Measurements from ENCODE around the gene GPR3. TPM values are rescaled to one million over a fixed set of nuclear protein-coding genes. Genes with fewer than 3 reads are reported as not detected.
"Not testable (repeated sequence)": the region's sequence is repeated elsewhere in the genome, so short reads cannot be mapped to it uniquely, and the experiment has no call there.

Gene GPR3
- total RNA-seq, 1 donor from 2014 or later = 2.0 TPM

DNA sequence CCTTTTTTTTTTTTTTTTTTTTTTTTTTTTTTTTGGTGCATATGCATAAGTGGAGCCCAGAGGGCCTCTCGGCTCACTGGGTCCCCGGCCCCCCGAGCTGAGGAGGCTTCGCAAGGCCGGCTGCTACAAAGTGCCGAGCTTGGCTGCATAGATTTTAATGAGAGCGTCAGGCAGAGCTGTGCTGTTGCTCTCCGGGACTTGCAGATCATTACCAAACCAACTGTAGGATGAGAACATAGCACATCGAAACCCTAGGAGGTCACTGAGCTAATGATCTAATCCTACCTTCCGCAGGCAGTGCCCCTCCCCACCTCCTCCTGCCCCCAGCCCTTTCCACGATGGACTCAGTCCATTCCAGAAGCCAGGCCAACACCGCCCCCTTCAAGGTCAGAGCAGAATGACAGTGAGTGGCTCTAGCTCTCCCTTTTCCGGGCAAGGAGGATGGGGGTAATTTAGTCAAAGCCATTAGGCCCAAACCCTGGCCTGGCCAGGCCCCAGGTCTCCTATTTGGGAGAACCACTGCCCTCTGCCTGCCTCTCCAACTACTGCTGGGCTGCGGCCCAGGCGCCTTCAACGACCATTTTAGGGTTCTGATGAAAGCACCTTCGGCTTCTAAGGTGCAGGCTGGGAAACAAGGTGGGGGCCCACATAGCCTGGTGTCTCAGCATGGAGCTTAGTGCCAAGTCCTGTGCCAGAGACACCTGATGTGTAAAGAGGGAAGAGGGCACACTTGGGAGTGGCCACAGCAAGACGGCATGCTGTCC is 13.4 kb downstream of the GPR3 start:
- Histone ChIP-seq H3K4me1 (peaks cover 18 to 34% of the 10 kb centered on the region in 2 donors), H3K27ac (peak overlapping the region; percentile 72 to 75), H3K36me3 (peaks cover 43 to 44% of the 10 kb centered on the region in 2 donors)
- DNase-seq (ENCODE audit: low spot score in 2 of 2); H3K27me3 ChIP-seq; intact Hi-C loops (cut with DNase I); H3K9me3 ChIP-seq; H3K4me3 ChIP-seq: not testable (repeated sequence)
- TF ChIP-seq CTCF (IDR thresholded peaks at IDR 0.05) = peak in 1 of 3 experiments; percentile 15

DNA sequence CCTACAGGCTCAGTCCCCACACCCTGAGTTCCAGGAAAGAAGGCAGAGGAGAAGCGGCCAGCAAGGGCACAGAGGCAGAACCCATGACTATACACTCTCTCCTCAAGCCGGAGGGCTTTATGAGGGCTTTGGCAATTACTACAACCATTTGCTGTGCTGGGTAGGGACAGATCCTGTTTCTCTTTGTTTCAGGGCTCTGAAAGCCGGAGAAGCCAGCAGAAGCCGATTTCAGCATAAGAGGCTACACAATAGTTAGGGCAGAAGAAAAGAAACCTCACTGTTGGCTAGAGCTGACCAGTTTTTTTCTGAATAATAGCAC is 13.9 kb downstream of the GPR3 start:
- no peak for DNase-seq (ENCODE audit: low spot score in 2 of 2)
- Histone ChIP-seq H3K4me3 (no peak overlapping the region), H3K9me3 (no peaks in the 10 kb centered on the region), H3K4me1 (peaks cover 18 to 34% of the 10 kb centered on the region in 2 donors), H3K36me3 (peaks cover 48 to 49% of the 10 kb centered on the region in 2 donors), H3K27me3 (no peaks in the 10 kb centered on the region), H3K27ac (peak overlapping the region; percentile 65 to 75)
- intact Hi-C loops (cut with DNase I) = no loop called here
- TF ChIP-seq CTCF (IDR thresholded peaks at IDR 0.05) = no peak

DNA sequence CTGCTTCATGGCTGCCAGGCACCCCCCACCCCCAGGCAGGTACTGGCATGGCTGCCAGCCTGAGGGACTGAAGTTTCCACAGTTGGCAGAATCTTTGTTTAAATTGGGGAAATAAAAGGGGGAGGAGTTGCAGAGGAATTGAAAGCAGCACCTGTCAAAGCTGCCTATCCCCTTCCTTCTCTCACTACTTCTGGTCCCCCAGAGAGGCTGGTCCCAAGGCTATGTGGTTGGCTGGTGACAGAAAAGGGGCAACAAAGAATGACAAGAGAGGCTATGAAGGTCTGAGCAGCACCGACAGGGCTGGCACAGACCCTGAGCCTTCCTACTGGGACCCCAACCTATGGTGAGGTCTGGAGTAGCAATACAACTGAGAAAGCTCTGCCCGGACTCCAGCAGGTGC is 14.4 kb downstream of the GPR3 start:
- H3K4me3 ChIP-seq; H3K27me3 ChIP-seq; intact Hi-C loops (cut with DNase I); DNase-seq (ENCODE audit: low spot score in 2 of 2); H3K9me3 ChIP-seq: not testable (repeated sequence)
- H3K4me1 ChIP-seq = peaks cover 18 to 31% of the 10 kb centered on the region in 2 donors
- peak overlapping the region; percentile 65 to 75 for H3K27ac ChIP-seq
- peaks cover 53 to 54% of the 10 kb centered on the region in 2 donors for H3K36me3 ChIP-seq

DNA sequence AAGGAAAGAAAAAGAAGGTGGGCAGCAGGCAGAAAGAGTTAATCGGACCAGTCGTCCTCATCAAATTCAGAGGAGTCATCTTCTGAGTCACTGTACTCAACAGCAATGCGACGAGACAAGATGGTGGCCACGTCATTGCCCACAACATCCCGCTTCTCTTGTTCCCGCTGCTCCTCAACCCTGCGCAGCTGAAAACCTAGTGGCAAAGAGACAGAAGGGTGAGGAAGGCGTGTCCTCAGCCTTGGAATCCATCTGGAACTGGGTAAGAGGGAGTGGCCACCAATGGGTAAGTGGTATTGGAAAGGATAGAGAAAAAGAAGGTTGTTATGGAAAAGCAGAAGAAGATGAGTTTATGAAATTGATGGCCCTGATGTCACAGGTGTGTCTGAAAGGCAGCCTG is 15.7 kb downstream of the GPR3 start:
- no peak overlapping the region for H3K27ac ChIP-seq
- H3K4me1 ChIP-seq = peaks cover 5 to 20% of the 10 kb centered on the region in 2 donors
- H3K4me3 ChIP-seq = no peak overlapping the region
- H3K36me3 ChIP-seq = peaks cover 67 to 68% of the 10 kb centered on the region in 2 donors
- TF ChIP-seq CTCF (IDR thresholded peaks at IDR 0.05) = no peak
- H3K9me3 ChIP-seq = no peaks in the 10 kb centered on the region
- no peak for DNase-seq (ENCODE audit: low spot score in 2 of 2)
- intact Hi-C loops (cut with DNase I) = no loop called here
- no peaks in the 10 kb centered on the region for H3K27me3 ChIP-seq

GRCh38 chr1:27409669-27410068 is 17.2 kb downstream of the GPR3 start:
- no peak for TF ChIP-seq CTCF (IDR thresholded peaks at IDR 0.05)
- Histone ChIP-seq H3K9me3 (no peaks in the 10 kb centered on the region), H3K36me3 (peaks cover 82 to 83% of the 10 kb centered on the region in 2 donors), H3K27me3 (no peaks in the 10 kb centered on the region), H3K27ac (no peak overlapping the region), H3K4me3 (no peak overlapping the region), H3K4me1 (peaks cover 0 to 8% of the 10 kb centered on the region in 2 donors)
- intact Hi-C loops (cut with DNase I) = no loop called here
- DNase-seq (ENCODE audit: low spot score in 2 of 2) = no peak

GRCh38 chr1:27410709-27411108 is 18.3 kb downstream of the GPR3 start:
- H3K36me3 ChIP-seq = peaks cover 89 to 93% of the 10 kb centered on the region in 2 donors
- H3K9me3 ChIP-seq = no peaks in the 10 kb centered on the region
- intact Hi-C loops (cut with DNase I) = no loop called here
- no peak for TF ChIP-seq CTCF (IDR thresholded peaks at IDR 0.05)
- H3K4me3 ChIP-seq = no peak overlapping the region
- no peak overlapping the region for H3K27ac ChIP-seq
- no peak for DNase-seq (ENCODE audit: low spot score in 2 of 2)
- H3K4me1 ChIP-seq = no peaks in the 10 kb centered on the region
- H3K27me3 ChIP-seq = no peaks in the 10 kb centered on the region

Measured in ascending aorta (tissue), 2 donors.